HG02852 (cell line): ENCODE measurements around the gene LOXL3.

Source experiments
- ATAC-seq: cut with Tn5 transposase; IDR thresholded peaks from one replicate; pipeline ENCODE4 v1.9.1; 2021; ENCODE audit warnings: mild to moderate bottlenecking, moderate library complexity; ENCODE audit not compliant: unreplicated experiment

The LOXL3 gene

DNA sequence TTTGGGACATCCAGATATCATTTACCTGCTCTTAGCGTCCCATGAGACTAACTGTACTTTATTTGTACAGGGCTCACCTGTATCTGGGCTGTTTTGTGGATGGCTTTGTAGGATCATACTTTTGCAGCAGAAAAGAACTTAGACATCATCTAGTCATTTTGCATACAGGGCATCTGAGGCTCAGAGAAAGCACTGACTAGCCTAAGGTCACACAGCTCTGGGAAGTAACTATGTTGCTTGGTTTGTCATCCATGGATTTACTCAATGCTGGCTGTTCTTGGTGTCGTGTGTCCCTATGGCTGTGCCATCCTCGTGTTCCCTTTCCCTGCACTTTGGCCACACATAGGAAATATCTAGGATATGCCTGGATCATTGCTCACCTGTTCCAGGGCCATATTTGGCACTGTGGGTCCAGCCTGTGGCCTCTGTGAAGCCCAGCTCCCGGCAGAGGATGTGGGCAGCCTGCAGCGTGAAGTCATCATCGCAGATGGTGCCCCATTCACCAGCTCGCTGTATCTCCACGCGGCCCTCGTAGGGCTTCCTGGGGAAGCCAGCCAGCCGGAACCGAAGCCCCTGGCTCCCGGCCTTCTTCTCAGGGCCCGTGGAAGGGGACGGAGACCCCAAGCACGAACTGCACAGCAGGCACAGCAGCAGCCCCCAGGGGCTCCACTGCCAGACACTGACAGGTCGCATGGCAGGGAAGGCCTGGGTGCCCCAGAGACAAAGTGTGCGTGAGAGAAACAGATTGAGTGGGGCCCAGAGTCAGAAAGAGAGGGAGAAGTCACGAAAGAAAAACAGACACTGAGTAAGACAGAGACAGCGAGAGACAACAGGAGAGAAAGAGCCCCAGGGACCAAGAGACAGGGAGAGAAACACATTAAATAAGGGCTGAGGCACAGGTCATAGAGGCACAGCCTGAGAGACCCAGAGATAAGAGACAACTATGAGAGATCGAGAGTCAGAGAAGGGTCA lies 1.5 kb downstream of the LOXL3 start:
- ATAC-seq = no peak

DNA sequence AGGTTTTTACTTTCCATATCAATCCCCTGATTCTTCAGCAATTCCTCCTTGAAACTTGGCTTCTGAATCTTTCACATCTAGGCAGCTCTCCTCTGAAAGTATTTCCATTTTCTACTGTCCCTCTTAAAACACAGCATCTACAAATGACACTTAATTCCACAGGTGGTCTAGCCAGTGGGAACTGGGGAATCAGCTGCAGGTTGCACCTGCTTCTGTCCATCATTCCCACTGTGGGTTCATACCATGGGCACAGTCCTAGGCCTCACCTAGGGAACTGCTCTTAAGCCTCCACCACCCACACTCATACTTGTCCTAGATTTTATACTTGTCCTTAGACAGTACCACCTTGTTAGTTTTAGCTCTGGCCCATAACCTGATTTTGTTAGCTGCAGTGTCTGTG lies 2.2 kb downstream of the LOXL3 start:
- no peak for ATAC-seq

DNA sequence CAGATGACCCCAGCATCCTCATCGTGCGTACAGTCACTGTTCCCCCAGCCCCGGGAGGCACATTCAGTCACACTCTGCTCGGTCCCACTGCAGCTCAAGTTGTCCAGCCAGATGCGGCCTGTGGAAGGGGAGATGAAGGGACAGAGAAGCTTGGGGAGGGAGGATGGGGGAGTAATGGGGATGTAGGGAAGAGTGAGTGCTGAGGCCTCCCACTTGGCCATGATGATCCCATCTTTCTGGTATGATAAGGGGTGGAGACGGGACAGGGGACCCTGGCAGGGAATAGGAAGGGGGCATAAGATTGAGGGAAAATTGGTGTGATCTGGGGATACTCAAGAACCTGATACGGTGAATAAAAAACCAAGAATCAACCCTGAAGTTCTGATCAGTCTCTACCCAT lies 3.5 kb downstream of the LOXL3 start:
- ATAC-seq = no peak

DNA sequence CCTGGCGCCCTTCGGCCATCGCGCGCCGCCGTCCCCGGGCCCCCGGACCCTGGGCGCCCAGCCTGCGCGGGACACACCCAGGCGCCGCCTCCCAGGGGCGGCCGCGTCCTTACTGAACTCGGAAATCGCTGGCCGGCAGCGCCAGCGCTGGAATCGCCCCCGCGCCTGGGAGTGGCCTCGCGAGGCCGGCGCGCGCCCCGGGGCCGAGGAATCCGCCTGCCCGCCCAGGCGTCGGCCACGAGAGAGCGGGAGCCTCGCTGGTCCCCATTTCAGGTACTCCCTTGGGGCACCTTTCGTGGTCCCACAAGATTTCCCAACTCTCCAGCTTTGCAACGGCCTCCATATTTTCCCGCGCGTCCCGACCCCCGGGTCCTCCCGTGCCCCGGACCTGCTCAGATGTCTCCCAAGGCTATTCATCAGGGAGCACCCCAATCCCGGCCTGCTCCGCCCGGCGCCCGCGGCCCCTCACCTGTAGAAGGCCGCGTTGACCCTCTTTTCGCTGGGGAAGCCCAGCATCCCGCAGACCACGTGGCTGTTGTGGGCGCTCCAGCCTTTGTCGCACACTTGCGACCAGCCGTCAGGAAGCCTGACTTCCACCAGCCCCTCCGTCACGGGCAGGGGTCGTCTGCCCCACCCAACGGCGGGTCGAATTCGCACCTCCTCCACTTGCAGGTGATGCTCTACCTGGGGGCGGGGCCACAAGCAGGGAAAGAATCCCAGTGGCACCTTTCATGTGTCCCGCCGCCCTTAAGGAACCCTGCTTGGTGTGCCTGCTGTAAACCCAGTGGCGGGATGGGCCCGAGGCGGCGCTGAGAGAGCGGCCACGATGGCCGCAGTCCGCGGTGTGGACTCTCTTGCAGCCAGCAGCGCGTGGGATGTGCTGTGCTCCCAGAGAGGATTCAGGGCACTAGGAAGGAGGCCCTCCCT lies 4.6 kb downstream of the LOXL3 start:
- no peak for ATAC-seq

DNA sequence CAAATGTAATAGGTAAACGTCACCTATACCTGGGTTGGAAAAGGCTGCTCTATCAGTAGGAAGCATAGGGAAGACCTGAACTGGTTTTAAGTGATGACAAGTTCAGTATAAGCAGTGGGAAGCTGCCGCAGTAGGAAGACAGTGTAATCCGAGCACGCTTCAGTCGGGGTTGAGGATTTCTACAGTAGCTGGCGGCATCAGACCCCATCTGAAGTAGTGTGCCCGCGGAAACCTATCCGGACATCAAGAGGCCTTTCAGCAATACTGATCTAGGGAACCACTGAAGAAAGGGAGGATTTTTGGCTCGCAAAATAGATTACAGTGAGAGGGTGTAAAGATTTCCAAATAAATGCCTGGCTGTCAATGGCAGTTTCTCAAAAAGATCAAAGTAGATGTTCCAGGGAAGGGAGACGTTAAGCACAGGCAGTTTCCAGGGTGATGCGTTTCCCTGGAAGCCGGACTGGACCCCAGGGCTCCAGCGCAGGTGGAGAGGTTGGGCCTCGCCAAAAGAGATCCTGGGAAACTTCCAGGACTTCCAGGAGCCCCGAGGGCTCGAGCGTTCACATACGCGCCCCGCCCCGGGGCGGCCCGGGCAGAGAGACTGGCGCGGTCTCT lies 5.3 kb downstream of the LOXL3 start:
- no peak for ATAC-seq

DNA sequence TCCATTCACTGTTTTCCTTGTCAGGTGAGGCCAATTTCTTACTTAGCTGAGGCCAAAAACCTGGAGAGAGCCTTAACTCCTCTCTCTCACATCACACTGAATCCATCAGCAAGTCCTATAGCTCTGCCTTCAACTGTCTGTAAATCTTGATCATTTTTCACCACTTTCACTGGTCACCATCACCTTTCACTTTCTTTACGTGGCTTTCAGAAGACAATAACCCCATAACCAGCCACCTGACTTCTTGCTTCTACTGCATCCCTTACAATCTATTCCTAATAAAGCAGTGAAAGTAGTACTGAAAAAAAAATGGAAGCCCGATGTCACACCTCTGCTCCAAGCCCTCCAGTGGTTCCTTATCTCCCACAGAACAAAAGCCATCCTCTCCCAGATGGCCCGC lies 7.7 kb downstream of the LOXL3 start:
- no peak for ATAC-seq

DNA sequence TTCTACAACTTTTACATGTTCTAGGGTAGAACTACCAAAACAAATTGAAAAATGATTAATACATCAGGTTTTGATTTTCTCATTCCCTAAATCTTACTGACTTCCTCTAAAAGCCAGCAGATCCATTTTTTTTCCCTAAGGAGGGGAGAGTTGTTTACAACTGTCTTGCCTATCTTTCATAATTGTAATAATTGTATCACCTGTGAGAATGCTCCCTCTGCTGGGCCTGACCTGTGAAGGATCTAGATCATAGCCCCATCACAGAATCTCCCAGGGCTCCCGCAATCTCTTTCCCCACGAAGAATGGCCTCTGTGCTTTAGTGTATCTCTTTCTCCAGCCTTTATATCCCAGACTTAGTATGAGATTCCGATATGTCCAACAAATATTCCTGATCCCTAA lies 9.1 kb downstream of the LOXL3 start:
- no peak for ATAC-seq

DNA sequence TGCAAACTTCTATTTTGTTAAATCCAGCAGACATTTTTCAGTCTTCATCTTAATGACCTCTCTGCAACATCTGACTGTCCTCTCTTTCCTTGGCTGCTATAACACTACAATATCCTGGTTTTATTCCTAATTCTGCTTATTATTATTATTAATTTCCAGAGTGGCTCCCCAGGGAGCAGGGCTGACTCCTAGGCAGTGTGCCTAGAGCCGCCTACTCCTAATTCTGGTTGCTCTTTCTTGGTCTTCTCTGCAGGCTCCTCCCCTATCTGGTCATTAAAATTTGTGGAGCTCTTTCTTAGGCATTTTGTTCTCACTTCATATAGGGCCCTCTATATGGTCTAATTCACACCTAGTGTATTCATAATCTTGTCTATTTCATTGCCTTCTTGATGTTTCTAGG lies 10.8 kb downstream of the LOXL3 start:
- ATAC-seq = no peak

DNA sequence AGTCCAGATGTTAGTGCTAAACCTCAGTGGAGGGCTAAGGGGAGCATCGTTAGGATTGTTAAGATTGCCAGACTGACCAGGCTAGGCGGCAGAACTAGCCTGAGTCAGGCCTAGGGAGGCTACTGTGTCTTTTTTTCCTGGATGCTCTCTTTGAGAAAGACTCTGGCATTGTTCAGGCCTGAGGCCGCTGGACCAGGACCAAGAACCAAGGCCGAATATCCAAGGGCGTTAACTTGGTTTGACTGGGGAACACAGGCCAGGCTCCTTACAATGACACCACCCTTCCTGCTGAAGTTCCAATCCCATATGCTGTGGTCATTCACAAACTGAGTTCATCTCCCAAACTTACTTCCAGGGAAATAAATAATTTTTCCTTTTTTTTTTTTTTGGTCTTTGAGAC lies 13.5 kb downstream of the LOXL3 start:
- ATAC-seq = no peak

DNA sequence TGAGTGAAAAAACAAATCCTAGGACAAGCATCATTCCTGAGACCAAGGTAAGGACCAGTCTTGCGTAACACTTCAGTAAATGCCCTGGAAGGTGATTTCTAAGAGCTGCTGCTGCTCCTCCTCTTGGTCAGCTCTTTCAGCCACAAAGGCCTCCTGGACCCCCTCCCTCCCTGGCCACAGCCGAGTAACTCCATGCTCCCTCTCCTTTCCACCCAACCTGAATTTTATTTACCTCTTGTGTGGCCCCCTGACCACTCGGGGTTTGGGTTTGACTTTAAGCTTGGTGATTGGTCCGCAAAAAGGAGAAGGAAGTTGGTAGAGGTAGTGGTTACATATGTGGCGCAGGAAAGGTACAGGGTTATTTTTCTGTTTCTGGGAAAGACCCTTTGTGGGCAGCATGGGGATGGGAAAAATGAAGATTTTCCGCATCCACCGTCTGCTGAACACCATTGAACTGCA lies 14.8 kb downstream of the LOXL3 start:
- no peak for ATAC-seq

DNA sequence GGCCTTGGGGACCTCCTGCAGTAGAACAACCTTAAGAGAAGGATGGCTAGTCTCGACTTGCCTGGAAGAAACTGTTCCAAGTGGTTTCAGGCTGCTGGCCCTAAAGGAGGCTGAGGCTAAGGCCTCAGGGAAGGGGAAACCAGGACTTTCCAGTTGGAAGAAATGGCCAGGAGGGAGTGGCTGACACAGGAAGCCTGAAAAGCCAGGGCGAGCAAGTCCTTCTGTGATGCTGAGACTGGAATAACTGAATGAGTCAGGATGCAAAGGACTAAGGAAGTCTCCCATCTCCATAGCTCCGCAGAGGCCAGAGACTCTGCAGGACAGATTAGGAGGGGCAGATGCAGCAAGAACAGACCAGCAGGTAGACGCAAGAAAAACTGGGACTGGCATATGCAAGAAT lies 16.6 kb downstream of the LOXL3 start:
- no peak for ATAC-seq

DNA sequence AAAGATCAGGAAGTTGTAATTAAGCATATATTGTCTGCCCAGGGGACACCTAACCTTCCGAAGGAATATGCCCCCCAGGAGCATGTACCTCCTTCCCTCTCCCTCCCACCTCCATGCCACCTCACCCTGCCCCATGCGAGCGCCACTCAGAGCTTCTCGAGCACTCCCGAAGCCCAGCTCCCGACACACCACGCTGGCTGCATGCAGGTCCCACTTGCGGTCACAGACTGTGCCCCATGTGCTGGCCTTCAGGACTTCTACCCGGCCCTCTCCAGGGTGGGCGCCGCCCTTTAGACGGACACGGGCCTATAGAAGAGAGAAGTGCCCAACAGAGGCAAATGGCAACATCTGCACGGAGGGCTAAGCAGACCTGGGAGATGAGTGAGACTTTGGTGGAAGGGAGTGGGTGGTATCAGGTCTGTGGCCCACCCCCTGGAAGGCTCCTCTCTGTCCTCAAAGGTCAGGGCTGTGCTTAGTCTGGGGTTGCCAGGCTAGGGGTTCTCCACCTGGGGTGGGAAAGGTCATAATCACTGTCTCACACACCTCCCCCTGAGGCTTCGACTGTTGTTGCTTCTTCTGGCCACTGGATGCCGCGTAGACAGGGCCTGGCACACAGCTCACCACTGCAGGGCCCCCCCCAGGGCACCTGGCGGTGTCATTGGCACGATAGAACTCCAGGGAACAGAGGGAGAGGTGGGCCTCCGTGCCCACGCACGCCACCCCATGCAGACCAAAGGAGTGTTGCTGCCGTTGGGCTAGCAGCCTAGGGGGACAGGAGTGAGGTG lies 17.4 kb downstream of the LOXL3 start:
- ATAC-seq = no peak

DNA sequence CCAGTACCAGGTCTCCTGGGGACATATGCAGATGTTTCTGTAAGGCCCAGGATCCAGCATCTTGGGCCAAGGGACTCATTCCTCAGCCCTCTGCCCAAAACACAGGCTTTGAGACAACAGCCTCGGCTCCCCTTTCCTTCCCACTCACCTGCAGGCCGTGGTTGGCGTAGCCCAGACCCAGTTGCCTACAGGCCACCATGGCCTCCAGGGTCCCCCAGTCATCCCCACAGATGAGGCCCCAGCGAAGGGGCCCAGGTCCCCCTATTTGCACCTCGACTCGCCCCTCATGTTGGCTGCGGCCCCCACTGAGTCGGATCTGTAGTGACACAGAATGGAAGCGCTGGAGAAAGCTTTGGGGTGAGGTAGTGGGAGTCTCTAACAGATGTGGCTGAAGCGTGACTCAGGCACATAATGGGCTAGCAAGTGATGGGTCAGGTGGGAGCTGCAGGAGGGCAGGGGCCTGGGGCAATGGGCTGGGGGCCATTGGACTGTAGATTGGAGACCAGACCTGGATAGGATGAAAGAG lies 18.2 kb downstream of the LOXL3 start:
- ATAC-seq = no peak

DNA sequence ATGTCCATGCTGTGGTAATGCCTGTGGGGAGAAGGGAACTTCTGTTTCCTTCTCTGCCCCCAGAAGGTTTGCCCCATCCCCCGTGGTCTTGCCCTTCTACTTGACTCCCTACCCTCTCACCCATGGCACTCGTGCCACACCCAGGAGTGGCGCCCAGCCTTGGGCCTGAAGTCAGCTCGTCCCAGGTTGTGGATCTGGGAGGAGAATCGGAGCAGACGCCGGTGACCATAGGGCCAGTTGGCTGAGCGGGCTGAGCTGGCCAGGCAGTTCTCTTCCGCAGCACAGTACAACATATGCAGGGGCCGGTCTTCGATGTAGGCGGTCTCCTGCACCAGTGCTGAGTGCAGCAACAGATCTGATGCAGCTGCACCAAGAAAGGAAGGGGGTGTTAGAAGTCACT lies 19.3 kb downstream of the LOXL3 start:
- no peak for ATAC-seq

DNA sequence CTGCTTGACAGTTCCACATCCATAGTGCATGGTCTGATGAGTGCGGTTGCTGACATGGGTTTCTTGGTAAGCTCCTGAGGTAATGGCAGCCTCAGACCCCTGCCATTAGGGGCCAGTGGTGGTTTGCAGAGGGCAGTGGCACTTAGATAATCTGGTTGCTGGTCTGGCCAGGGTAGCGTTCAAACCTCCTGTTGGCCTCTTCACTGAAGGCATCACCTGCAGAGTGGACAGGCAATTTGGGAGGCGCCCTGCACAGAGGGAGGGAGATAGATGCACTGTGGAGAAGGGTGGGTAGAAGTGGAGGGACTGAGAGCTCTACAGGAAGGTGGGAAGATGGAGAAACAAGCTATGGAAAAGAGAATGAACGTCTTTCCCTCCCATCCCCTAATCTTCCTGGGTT lies 20.3 kb downstream of the LOXL3 start:
- no peak for ATAC-seq

DNA sequence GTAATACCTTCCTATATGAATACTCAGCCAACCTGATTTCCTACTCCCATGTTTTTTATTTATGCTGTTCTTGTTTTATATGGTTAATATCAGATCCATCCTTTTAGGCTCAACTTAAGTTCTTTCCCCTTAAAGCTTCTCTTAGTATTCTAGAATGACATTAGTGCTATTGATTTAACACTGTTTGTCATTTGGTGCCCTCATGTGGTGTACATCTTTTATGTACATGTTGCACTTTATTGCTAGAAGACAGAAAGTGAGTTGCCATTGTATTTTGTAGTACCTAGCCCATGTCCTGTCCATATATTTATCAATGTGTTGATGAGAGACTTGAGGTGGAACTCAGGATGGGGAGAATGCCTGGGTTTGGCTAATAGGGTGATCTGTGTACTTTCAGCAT lies 21.5 kb downstream of the LOXL3 start:
- ATAC-seq = no peak

DNA sequence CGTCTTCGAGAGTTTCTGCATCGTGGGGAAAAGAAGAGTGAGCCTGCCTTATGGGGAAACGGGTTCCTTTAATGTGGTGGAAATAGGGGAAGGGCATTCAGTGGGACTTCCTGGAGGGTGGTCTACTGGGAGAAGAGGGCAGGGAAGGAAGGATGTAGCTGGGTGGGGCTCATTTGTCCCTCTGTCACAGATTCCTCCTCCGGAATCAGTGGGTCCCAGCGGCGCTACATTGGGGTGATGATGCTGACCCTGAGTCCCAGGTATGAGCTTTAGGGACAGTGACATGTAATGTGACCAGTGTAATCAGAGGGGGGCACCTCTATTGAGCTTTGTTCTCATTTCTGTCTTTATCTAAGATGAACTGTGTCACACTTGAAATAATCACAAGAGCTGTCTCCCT lies 22.1 kb downstream of the LOXL3 start:
- no peak for ATAC-seq

DNA sequence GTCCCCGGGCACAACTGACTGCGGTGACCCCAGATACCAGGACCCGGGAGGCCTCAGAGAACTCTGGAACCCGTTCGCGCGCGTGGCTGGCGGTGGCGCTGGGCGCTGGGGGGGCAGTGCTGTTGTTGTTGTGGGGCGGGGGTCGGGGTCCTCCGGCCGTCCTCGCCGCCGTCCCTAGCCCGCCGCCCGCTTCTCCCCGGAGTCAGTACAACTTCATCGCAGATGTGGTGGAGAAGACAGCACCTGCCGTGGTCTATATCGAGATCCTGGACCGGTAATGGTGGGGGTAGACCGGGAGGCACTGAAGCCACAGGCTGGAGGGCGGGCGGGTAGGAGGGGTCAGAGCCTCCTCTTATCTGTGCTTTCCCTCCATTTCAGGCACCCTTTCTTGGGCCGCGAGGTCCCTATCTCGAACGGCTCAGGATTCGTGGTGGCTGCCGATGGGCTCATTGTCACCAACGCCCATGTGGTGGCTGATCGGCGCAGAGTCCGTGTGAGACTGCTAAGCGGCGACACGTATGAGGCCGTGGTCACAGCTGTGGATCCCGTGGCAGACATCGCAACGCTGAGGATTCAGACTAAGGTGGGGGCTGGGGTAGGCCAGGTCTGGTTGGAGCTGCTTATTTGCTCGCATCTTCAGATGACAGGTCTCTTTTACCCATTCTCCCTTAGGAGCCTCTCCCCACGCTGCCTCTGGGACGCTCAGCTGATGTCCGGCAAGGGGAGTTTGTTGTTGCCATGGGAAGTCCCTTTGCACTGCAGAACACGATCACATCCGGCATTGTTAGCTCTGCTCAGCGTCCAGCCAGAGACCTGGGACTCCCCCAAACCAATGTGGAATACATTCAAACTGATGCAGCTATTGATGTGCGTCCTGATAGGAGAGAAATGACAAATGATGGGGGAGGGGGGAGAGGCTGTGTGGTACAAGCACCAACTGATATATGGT lies 23.2 kb downstream of the LOXL3 start:
- ATAC-seq = peak; percentile 34
